Fibroblast of pulmonary artery (primary cell): ENCODE data around the gene SKIC2.
"Not testable (repeated sequence)": the region's sequence is repeated elsewhere in the genome, so short reads cannot be mapped to it uniquely, and the experiment has no call there.

Experiments used
- DNase-seq: peaks from one replicate; pipeline ENCODE4 v3.0.0-alpha.2; 2010; ENCODE audit warnings: low read depth
- H3K4me3 ChIP-seq: replicated peaks from 2 replicates; pipeline ENCODE4 v1.5.1; 2011; ENCODE audit warnings: low read depth, mild to moderate bottlenecking, control low read depth, low read length, moderate library complexity
- CTCF ChIP-seq: IDR thresholded peaks from 2 replicates; pipeline ENCODE4 v1.5.1; 2011; ENCODE audit warnings: mild to moderate bottlenecking, control low read depth, low read length, inconsistent platforms; ENCODE audit errors: missing control alignments

SKIC2 gene

DNA sequence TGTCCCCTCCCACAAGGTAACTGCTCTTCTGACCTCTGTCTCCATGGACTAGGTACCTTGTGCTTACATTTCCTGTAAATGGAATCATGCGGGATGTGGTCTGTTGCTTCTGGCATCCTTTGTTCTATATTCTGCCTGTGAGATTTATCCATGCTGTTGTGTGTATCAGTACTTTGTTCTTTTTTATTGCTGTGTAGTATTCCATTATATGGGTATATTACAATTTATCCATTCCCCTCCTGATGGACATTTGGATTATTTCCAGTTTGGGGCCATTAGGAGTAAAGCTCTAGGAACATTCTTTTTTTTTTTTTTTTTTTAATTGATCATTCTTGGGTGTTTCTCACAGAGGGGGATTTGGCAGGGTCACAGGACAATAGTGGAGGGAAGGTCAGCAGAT lies 28.0 kb upstream of the SKIC2 start:
- H3K4me3 ChIP-seq, result no peak overlapping the region
- DNase-seq, result no peak
- no peak for TF ChIP-seq CTCF

DNA sequence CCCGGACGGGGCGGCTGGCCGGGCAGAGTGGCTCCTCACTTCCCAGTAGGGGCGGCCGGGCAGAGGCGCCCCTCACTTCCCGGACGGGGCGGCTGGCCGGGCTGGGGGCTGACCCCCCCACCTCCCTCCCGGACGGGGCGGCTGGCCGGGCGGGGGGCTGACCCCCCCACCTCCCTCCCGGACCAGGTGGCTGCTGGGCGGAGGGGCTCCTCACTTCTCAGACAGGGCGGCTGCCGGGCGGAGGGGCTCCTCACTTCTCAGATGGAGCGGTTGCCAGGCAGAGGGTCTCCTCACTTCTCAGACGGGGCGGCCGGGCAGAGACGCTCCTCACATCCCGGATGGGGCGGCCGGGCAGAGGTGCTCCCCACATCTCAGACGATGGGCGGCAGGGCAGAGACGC lies 26.8 kb upstream of the SKIC2 start:
- not testable (repeated sequence) for DNase-seq, H3K4me3 ChIP-seq

DNA sequence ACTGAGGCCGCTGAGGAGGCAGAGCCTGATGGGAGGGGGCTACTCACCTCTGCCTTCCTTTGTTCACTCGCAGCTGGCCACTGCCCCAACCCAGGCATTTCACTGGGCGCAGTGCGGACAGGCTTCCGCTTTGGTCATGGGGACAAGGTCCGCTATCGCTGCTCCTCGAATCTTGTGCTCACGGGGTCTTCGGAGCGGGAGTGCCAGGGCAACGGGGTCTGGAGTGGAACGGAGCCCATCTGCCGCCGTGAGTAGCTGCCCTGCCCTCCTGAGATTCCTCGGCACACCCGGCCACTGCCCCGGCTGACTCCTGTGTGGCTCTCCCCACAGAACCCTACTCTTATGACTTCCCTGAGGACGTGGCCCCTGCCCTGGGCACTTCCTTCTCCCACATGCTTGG lies 25.4 kb upstream of the SKIC2 start:
- TF ChIP-seq CTCF, result no peak
- no peak overlapping the region for H3K4me3 ChIP-seq
- no peak for DNase-seq

GRCh38 chr6:31935021-31935420 lies 24.0 kb upstream of the SKIC2 start:
- DNase-seq, result no peak
- no peak overlapping the region for H3K4me3 ChIP-seq
- TF ChIP-seq CTCF, result no peak

GRCh38 chr6:31935823-31936222 lies 23.2 kb upstream of the SKIC2 start:
- H3K4me3 ChIP-seq, result no peak overlapping the region

GRCh38 chr6:31940256-31940664 lies 18.7 kb upstream of the SKIC2 start:
- DNase-seq, result peak; percentile 22
- no peak overlapping the region for H3K4me3 ChIP-seq
- TF ChIP-seq CTCF, result no peak

More at GRCh38 chr6:31935823-31936222, 23.2 kb upstream of the SKIC2 start:
- DNase-seq, result no peak
- no peak for TF ChIP-seq CTCF

DNA sequence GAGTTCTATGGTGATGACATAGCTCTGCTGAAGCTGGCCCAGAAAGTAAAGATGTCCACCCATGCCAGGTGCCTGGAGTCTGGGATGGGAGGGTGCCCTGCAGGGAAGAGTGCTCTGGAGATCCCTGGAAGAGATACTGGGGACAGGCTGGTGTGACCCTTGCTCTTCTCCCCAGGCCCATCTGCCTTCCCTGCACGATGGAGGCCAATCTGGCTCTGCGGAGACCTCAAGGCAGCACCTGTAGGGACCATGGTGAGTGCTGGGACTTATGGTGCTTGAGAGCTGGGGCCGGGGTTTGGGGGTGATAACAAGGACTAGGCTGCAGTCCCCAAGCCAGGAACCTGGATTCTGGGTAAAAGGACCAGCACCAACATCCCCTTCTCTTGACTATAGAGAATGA lies 15.2 kb upstream of the SKIC2 start:
- TF ChIP-seq CTCF, result no peak
- no peak overlapping the region for H3K4me3 ChIP-seq
- no peak for DNase-seq

DNA sequence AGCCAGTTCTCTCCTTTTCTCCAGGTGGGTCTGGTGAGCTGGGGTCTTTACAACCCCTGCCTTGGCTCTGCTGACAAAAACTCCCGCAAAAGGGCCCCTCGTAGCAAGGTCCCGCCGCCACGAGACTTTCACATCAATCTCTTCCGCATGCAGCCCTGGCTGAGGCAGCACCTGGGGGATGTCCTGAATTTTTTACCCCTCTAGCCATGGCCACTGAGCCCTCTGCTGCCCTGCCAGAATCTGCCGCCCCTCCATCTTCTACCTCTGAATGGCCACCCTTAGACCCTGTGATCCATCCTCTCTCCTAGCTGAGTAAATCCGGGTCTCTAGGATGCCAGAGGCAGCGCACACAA lies 13.8 kb upstream of the SKIC2 start:
- no peak overlapping the region for H3K4me3 ChIP-seq
- DNase-seq, result no peak
- no peak for TF ChIP-seq CTCF
